Measurements from ENCODE around the gene SGCD.

Gene SGCD

GRCh38 chr5:156534906-156535485 is 208.0 kb downstream of the SGCD start:
- H3K27ac ChIP-seq = no peak overlapping the region
- TF ChIP-seq CTCF (conservative IDR thresholded peaks at IDR 0.05) = no peak
- TF ChIP-seq ZFX (IDR thresholded peaks at IDR 0.05) = no peak

- TF ChIP-seq CTCF (conservative IDR thresholded peaks at IDR 0.05) (no peak), ZFX (IDR thresholded peaks at IDR 0.05) (no peak)
- H3K27ac ChIP-seq = no peak overlapping the region
Observed at GRCh38 chr5:156540491-156540890, 213.5 kb downstream of the SGCD start.

GRCh38 chr5:156541582-156541981 is 214.6 kb downstream of the SGCD start:
- no peak overlapping the region for H3K27ac ChIP-seq
- TF ChIP-seq ZFX (IDR thresholded peaks at IDR 0.05) = no peak
- no peak for TF ChIP-seq CTCF (conservative IDR thresholded peaks at IDR 0.05)

GRCh38 chr5:156543348-156544145 is 216.6 kb downstream of the SGCD start:
- no peak for TF ChIP-seq ZFX (IDR thresholded peaks at IDR 0.05)
- TF ChIP-seq CTCF (conservative IDR thresholded peaks at IDR 0.05) = no peak

GRCh38 chr5:156552855-156553358 is 225.9 kb downstream of the SGCD start:
- H3K27ac ChIP-seq = no peak overlapping the region
- TF ChIP-seq ZFX (IDR thresholded peaks at IDR 0.05) (no peak), CTCF (conservative IDR thresholded peaks at IDR 0.05) (no peak)

More at GRCh38 chr5:156543348-156544145, 216.6 kb downstream of the SGCD start:
- no peak overlapping the region for H3K27ac ChIP-seq

- no peak for TF ChIP-seq CTCF (conservative IDR thresholded peaks at IDR 0.05)
- no peak for TF ChIP-seq ZFX (IDR thresholded peaks at IDR 0.05)
Observed at GRCh38 chr5:156556666-156557406, 229.9 kb downstream of the SGCD start.

GRCh38 chr5:156560002-156560401 is 233.0 kb downstream of the SGCD start:
- no peak for TF ChIP-seq ZFX (IDR thresholded peaks at IDR 0.05)
- TF ChIP-seq CTCF (conservative IDR thresholded peaks at IDR 0.05) = no peak
- H3K27ac ChIP-seq = no peak overlapping the region

More at GRCh38 chr5:156556666-156557406, 229.9 kb downstream of the SGCD start:
- H3K27ac ChIP-seq = no peak overlapping the region

Measured in C4-2B (cell line).